Activated CD4-positive, alpha-beta T cell treated with anti-CD3 and anti-CD28 coated beads, Interleukin-2, amount 50 U/mL, for 48 hours (primary cell): ENCODE data around the gene ZDHHC22.
"Not testable (repeated sequence)": the region's sequence is repeated elsewhere in the genome, so short reads cannot be mapped to it uniquely, and the experiment has no call there.

Source experiments
- DNase-seq, 2 experiments: peaks; one replicate each; pipeline ENCODE4 v3.0.0-alpha.2; 2020

ZDHHC22 gene, protein sequence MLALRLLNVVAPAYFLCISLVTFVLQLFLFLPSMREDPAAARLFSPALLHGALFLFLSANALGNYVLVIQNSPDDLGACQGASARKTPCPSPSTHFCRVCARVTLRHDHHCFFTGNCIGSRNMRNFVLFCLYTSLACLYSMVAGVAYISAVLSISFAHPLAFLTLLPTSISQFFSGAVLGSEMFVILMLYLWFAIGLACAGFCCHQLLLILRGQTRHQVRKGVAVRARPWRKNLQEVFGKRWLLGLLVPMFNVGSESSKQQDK

GRCh38 chr14:77141214-77142004 lies at the start of gene ZDHHC22:
TSS of gene ZDHHC22 (minus strand) at chr14:77141791. CDS start at chr14:77139738, 2,053 bp downstream.
- DNase-seq, result no peak

DNA sequence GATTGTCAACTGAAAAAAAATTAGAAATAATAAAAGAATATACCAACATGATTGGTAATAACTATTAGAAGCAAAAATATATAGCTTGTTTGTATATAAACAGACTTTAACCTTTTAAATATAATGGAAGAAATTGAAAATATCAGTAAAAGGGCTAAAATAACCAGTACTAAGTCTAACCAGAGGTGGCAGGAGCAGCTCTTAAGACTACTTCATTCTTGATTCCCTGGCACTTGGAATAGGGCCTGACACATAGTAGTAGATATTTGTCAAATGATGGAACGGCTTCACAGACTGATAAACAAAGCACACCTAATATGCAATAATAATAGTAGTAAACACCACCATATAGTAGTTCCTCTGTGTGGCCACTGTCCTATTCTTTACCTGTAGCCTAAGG lies 49.4 kb upstream of the ZDHHC22 start:
- no peak for DNase-seq

- no peak for DNase-seq
Observed at GRCh38 chr14:77189479-77189878, 47.9 kb upstream of the ZDHHC22 start.

- no peak for DNase-seq
Observed at GRCh38 chr14:77187649-77188012, 46.0 kb upstream of the ZDHHC22 start.

DNA sequence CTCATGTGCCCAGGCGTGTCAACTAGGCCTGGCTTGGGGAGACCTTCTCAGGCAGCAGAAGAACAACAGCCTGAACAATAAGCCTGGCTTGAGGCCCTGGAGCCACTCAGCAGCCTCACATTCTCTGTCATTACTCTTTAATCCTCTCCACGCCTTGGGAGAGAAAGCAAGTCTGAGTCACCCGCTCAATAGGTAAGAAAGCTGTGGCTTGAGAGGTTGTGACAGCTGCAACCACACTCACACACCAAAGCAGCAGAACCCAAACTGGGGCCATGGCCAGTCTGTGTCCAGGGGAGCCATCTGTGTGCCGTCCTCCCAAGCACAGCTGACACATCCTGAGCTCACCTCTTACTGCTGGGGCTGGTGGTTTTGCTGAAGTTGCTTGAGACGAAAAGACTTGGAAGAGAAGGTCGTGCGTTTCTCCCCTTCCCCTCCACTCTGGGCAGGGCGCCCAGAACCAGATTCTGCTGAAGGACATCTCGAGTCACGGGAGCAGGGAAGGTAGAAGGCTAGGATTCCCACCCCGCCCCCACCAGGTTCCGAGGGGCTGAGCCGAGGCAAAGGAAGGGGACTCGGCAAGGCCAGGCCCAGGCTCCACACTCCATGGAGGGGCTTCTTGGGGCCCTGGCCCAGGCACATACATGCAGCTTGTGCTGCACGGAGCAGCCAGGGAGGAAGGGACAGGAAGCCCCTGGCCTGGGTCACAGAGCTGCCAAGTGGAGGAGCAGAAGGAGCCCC lies 45.5 kb upstream of the ZDHHC22 start:
- DNase-seq, result no peak

DNA sequence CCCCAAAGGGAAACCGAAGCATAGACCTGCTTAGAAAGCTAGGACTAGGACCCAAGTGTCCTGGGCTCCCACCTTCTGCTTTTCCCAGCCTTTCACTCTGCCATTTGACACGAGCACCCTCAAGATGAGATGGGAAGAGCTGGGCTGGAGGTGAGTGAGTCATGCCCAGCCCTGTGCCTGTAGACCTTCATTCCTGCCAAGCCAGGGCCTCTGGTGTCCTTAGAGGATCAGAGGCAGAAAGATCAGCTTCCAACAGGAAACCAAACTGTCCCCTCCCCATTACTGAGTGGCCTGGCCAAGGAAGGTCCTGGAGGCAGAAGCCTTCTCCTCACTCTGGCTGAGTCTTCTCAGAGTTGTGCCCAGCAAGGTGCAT lies 43.5 kb upstream of the ZDHHC22 start:
- DNase-seq, result no peak

DNA sequence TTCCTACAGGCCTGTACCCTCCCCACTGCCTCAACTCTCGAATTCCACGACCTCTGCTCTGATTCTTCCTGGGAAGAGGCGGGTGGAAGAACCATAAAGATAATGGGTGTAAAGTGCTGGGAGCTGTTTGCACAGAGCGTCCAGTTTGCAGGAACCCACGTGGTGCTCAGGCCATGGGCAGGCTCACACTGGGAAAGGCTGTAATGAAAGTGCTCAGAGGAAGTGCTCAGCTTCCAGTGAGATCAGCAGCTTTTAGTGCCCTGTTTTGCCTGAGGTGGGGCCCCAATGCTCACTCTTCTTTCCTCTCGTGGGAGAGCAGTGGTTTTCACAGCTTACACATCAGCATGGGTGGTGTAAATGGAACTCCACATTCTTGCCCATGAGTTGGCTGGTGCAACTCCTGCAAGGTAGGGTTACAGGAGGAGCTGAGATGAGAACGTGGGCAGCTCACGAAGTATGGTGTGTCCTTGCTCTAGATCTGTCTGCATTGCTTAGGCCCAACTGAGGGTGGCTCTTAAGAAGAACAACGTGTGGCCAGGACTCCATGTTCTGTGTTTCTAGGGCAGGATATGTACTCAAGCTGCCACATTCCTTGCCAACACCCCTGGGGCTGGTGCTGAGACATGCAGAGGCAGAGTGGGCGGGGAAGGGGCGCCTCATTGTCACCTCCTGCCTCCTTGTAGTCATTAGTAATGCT lies 43.0 kb upstream of the ZDHHC22 start:
- DNase-seq, result no peak

DNA sequence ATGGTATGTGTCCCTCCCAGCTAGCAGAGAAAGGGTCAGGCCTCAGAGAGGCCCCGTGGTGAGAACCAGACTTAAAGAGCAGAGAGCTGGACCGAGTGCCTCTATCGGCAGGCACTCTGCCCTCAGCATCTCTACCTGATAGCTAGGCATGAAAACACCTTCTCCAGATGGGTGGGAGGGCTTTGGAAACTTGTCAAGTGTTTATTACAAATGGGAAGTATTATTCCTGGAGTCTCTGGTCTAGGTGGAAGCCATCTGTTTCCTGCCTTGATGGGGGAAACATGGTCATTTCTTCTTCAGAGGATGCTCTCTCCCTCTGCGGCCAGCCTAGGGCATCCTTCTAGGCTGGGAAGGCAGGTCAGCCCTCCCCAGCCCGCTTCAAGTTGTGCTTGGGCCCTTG lies 42.3 kb upstream of the ZDHHC22 start:
- DNase-seq, result no peak

DNA sequence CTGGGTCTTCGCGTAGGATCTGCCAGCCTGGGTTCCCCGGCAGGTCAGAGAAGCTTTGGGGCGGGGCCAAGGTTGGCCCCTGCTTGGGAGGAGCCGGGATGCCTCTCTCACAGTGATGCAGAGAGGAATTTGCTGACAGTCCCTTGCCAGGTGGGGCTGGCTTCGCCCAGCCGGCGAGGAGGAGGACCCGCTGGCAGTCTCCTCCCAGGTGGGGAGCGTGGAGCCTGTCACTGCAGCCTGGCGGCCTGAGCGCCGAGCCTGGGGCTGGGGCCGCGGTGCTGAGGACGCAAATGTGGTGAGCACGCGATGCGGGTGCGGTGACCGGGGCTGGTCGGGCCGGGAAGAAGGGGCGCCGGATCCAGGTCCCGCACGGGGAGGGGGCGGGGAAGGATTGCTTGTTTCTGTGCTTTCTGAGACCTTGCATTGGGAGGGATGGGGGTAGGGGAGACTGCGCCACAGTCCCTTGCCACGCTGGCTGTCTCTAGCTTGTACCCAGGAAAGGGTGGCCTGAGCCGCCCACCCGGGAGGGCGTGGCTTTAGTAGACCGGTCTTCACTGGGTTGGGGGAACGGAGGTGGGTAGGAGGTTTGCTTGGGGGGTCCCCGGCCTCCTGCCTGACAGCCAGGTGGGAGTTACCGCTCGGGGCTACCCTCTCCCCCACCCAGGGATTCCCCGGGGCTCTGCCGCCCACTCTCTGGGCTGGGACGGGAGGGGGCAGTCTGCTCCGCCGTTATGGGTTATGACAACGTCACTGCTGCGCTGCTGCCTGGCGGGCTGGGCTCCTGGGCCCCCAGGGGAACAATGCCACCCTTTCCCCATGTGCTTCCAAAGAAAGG lies 40.2 kb upstream of the ZDHHC22 start, which contains the start of gene TMEM63C:
TSS of gene TMEM63C (plus strand) at position 196 of the 835 bp plus-strand sequence. CDS start 37,016 bp downstream, outside the sequence.
- peak; percentile 64 to 75 for DNase-seq

GRCh38 chr14:77180726-77181602 lies 39.4 kb upstream of the ZDHHC22 start:
- no peak for DNase-seq

DNA sequence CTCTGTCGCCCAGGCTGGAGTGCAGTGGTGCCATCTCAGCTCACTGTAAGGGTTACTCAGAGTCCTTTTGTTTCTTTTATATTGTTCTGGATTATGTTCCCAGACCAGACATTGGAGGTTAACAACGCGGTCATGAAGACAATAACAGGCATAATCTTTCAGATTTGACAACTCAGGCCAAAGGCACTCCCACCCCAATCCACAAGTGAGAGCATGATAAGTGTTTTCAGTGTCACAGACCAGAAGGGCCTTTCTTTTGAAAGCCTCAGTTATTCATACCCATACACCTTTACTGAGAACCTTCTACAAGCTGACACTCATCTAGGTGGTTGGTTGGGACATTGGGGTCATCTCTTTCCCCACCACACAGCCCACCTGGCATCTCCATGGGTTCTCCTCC lies 37.1 kb upstream of the ZDHHC22 start:
- no peak for DNase-seq

DNA sequence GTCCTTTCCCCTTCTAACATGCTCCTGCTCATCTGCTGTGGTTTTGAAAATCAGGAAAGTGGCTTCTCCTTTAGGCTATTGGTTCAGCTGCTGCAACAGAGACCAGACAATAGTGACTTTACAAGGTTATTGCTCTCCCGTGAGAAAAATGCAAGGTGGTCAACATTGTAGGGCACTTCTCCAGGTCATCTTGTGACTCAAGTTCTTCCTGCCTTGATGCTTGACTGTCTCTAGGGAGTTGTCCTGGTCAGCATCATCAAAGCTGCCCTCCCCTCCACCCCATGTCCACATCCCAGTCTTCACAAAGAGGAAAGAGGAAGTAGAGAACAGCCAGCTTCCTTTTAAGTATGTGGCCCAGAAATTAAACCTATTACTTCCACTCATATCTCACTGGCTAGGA lies 36.1 kb upstream of the ZDHHC22 start:
- no peak for DNase-seq

GRCh38 chr14:77175843-77176242 lies 34.3 kb upstream of the ZDHHC22 start:
- no peak for DNase-seq

DNA sequence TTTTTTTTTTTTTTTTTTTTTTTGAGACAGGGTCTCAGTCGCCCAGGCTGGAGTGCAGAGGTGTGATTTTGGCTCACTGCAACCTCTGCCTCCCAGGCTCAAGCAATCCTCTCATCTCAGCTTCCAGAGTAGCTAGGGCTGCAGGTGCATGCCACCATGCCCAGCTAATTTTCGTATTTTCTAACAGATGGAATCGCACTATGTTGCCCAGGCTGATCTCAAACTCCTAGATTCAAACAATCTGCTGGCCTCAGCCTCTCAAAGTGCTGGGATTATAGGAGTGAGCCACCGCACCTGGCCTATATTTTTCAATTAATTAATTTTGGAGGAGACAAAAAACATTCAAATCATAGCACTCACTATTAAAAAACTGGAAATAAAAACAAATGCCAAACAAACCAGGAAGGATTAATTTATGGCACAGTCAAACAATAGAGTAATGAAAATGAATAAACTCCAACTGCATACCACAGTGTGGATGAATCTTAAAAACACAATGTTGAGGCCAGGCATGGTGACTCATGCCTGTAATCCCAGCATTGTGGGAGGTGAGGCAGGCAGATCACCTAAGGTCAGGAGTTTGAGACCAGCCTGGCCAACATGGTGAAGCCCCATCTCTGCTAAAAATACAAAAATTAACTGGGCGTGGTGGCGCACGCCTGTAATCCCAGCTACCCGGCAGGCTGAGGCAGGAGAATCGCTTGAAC lies 32.5 kb upstream of the ZDHHC22 start:
- DNase-seq, result not testable (repeated sequence)

GRCh38 chr14:77172916-77173315 lies 31.3 kb upstream of the ZDHHC22 start:
- no peak for DNase-seq

GRCh38 chr14:77170045-77170444 lies 28.5 kb upstream of the ZDHHC22 start:
- DNase-seq, result no peak

DNA sequence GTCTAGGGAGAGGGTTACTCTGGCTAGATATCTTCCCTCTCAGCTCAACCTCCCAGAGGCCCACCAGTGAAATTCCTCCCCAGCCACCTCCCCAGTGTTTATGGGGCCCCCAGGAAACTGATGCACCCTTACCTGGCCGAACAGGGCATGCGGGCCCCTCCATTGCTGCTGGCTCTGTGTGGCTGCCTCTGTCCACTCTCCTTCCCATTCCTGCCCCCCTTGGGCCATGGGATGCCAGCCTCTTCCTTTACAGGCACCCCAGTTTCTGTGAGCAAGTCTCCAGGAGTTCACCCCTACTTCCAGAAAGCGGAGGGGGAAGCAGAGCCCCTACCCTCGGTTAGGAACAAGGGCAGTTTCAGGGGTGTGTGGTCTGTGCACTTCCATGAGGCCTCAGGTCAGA lies 19.4 kb upstream of the ZDHHC22 start:
- DNase-seq, result no peak

GRCh38 chr14:77158882-77159255 lies 17.3 kb upstream of the ZDHHC22 start:
- no peak for DNase-seq

GRCh38 chr14:77158175-77158881 lies 16.7 kb upstream of the ZDHHC22 start:
- DNase-seq, result no peak

- no peak for DNase-seq
Observed at GRCh38 chr14:77157740-77158139, 16.1 kb upstream of the ZDHHC22 start.
